Muscle of arm (tissue), 12 donors: ENCODE measurements around the gene APOBEC3G. TPM values are rescaled to one million over a fixed set of nuclear protein-coding genes. Genes with fewer than 3 reads are reported as not detected.
A peak's percentile ranks its signal among the peaks of the same experiment; 100 is the strongest.
"Not testable (repeated sequence)": the region's sequence is repeated elsewhere in the genome, so short reads cannot be mapped to it uniquely, and the experiment has no call there.

ENCODE experiments used
- DNase-seq: peaks from one replicate; pipeline ENCODE4 v3.0.0-alpha.2; 2013
- polyA plus RNA-seq, 12 donors: library from polyadenylated mRNA; unstranded; fragments of 120-200 nt; gene quantifications; one replicate each; pipeline ENCODE4 v1.2.1, GENCODE V29; 2013; ENCODE audit not compliant: insufficient read length in 12 of 12

Gene APOBEC3G
- polyA plus RNA-seq, 12 donors = 1.7 to 10.5 (median 3.6) TPM; not detected in 1

GRCh38 chr22:39066442-39067276 lies 10.4 kb upstream of the APOBEC3G start:
- DNase-seq = not testable (repeated sequence)

GRCh38 chr22:39068033-39068785 lies 8.9 kb upstream of the APOBEC3G start:
- no peak for DNase-seq

DNA sequence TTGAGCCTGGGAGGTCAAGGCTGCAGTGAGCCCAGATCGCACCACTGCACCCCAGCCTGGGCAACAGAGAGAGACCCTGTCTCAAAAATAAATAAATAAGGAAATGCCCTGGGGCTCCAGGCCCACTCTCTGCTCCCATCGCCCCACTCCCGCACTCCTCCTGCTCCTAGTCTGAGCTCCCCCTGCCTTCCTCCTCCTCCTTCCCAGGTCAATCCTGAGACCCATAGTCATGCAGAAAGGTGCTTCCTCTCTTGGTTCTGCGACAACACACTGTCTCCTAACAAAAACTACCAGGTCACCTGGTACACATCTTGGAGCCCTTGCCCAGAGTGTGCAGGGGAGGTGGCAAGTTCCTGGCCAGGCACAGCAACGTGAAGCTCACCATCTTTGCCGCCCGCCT lies 6.9 kb upstream of the APOBEC3G start:
- DNase-seq = no peak

DNA sequence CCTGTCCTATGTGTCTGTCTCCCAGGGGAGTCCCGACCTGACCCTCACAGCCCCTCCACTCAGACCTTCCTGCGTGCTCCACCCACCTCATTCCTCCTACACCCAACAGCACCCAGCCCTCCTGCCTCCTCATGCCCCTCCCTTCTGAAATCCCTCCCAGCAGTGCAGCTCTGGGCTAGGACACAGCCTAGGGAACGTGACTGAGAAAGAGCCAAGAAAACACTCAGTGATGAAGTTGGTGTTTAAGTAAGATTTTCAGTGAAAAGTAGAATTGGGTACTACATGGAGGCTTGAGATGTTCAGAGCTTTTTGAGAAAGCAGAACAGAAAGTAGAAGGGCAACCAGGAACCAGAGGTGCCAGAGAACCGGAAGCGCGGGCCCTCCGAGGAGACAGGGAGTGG lies 4.5 kb upstream of the APOBEC3G start:
- DNase-seq = not testable (repeated sequence)

- no peak for DNase-seq
These were observed 3.1 kb upstream of the APOBEC3G start for GRCh38 chr22:39073981-39074380.

GRCh38 chr22:39076155-39077025 lies 685 bp upstream of the APOBEC3G start:
- not testable (repeated sequence) for DNase-seq

- DNase-seq = not testable (repeated sequence)
These were observed 837 bp downstream of the APOBEC3G start for GRCh38 chr22:39077912-39078311.

DNA sequence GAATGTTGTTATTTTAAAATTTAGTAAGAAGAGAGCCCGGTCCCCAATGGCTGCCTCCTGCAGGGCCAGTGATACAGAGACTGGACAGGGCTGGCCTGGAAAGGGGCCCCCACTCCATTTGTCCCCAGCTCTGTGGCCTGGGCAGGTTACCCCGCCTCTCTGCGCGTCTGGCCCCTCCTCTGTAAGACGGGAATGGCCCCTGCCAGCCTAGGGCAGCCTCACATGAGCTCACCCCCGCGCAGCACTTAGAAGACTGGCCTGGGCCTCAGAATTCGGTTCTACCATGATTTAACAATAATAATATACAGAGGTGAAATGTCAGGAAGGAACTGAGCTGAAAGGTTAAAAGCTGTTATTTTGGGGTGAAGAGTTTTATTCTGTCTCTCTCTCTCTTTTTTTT lies 1.3 kb downstream of the APOBEC3G start:
- DNase-seq = no peak

GRCh38 chr22:39079054-39079637 lies 2.1 kb downstream of the APOBEC3G start:
- DNase-seq = not testable (repeated sequence)

GRCh38 chr22:39080052-39080762 lies 3.1 kb downstream of the APOBEC3G start:
- no peak for DNase-seq

DNA sequence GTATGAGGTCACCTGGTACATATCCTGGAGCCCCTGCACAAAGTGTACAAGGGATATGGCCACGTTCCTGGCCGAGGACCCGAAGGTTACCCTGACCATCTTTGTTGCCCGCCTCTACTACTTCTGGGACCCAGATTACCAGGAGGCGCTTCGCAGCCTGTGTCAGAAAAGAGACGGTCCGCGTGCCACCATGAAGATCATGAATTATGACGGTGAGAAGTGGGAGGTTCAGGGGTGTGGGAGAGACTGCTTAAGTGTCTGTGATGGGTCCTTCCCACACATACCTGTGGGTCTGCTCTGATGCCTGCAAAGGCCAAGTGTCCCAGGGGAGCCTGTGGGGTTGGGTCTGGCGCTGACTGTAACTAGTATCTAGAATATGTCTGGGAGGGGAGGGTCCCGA lies 3.9 kb downstream of the APOBEC3G start:
- no peak for DNase-seq

- DNase-seq = no peak
These were observed 4.5 kb downstream of the APOBEC3G start for GRCh38 chr22:39081598-39081997.

GRCh38 chr22:39083212-39084165 lies 6.4 kb downstream of the APOBEC3G start:
- no peak for DNase-seq

- DNase-seq = no peak
These were observed 7.6 kb downstream of the APOBEC3G start for GRCh38 chr22:39084666-39085065.

DNA sequence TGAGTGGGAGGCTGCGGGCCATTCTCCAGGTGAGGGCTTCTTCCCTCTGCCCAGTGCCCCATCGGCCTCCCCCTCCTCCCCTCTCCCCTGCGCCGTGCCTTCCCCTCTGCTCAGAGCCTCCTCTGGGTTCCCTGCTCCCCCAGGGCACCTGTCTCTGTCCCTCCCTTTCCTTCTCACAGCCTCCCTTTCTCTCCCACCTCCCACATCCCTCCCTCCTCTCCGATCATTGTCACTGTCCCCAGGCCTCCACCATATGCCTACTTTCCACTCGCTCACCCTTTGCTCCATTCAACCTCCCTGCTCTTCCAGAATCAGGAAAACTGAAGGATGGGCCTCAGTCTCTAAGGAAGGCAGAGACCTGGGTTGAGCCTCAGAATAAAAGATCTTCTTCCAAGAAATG lies 10.0 kb downstream of the APOBEC3G start:
- no peak for DNase-seq

DNA sequence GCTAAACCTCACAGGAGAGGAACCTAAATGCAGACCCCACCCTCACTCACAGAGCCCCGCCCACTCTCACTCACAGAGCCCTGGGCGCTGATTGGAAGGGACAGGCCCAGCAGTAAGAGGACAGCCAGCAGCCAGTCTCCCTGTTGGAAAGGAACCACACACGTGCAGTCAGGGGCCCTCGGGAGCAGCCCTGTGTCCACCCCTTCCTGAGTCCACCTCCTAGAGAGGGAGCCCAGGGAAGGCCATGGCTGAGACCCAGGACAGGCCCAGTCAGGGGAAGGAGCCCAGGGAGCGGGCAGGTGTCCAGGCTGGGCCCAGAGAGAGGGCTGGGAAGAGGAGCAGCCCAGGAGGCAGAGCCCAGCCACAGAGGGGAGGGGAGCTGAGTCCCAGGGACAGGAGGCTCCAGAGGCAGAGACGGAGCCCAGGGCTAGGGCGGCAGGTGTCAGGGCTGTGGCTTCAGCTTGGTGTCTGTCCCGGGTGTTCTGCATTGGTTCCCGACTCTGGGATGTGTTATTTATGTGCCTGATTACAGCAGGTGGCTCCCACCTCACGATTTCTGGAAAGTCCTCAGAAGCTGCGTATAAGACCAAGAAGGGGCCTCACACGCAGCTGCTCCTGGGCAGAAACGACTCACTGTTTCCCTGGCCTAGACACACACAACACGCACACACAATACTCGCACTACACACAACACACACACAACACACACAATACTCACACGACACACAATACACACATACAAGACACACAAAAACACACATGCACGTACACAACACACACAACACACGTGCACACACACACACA lies 11.0 kb downstream of the APOBEC3G start:
- DNase-seq = peak; percentile 25

GRCh38 chr22:39088685-39089032 lies 11.6 kb downstream of the APOBEC3G start:
- DNase-seq = no peak

DNA sequence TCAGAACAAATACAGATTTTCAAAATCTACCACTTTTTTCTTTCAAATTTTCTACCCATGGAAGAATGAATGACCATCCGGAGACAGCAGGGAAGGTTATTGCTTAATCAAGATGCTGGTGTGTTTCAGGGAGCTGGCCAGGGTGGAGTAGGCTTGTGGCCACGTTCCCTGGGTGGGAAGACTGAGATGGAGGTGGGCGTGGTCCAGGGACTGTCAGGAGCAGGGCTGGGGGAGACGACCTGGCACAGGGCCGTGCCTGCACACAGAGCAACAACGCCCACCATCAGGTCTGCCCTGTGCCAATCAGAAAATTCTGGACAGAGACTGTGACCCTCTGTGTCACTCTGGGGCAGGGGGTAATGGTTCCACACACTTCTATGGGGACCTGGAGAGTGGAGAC lies 12.9 kb downstream of the APOBEC3G start:
- DNase-seq = no peak
